IMR-90 (cell line): ENCODE measurements around the gene FRS3. TPM values are rescaled to one million over a fixed set of nuclear protein-coding genes. Genes with fewer than 3 reads are reported as not detected.

Experiments used
- ATAC-seq: fragments of 200-7000 bp; cut with Tn5 transposase; 2 replicates; pipeline ENCODE4 v1.9.1; 2020; ENCODE audit warnings: low read depth, mild to moderate bottlenecking, moderate library complexity
- BruUV-seq: library from RNA; stranded (reverse); fragments of 400-500 nt; replicated peaks from 2 replicates; lab custom pipeline; 2021; lab: Mats Ljungman, UMichigan
- CTCF ChIA-PET: fragments of 300-600 bp; formaldehyde crosslinking; extraction: SDS; loops from one replicate; lab custom pipeline; 2021; ENCODE audit warnings: antibody characterized with exemption; lab: Yijun Ruan, JAX
- POLR2A ChIA-PET: fragments of 300-600 bp; sonication (Branson Sonifier 250); formaldehyde crosslinking; loops from one replicate; lab custom pipeline; 2022; ENCODE audit warnings: antibody characterized with exemption; ENCODE audit not compliant: unreplicated experiment; lab: Charles Lee
- DNase-seq: peaks from one replicate; pipeline ENCODE4 v3.0.0; 2013
- H2AFZ ChIP-seq: replicated peaks from 2 replicates; pipeline ENCODE3; 2013; ENCODE audit warnings: low read length, mild to moderate bottlenecking; ENCODE audit not compliant: poor library complexity
- H2AK5ac ChIP-seq: 2 replicates; pipeline ENCODE4 v1.6.1; 2013; ENCODE audit warnings: low read depth, low read length, inconsistent platforms
- H2AK9ac ChIP-seq: replicated peaks from 2 replicates; pipeline ENCODE3; 2013; ENCODE audit warnings: mild to moderate bottlenecking, low read depth, low read length, moderate library complexity; ENCODE audit not compliant: poor library complexity
- H2BK120ac ChIP-seq: 2 replicates; pipeline ENCODE4 v1.6.1; 2013; ENCODE audit warnings: low read depth, low read length, inconsistent platforms
- H2BK15ac ChIP-seq: 3 replicates; pipeline ENCODE4 v1.6.1; 2013; ENCODE audit warnings: low read depth, low read length, inconsistent platforms
- H2BK20ac ChIP-seq: 2 replicates; pipeline ENCODE4 v1.6.1; 2013; ENCODE audit warnings: low read depth, mild to moderate bottlenecking, inconsistent platforms, low read length, moderate library complexity
- H2BK5ac ChIP-seq: 2 replicates; pipeline ENCODE4 v1.6.1; 2013; ENCODE audit warnings: mild to moderate bottlenecking, low read depth, low read length, inconsistent platforms; ENCODE audit not compliant: poor library complexity, severe bottlenecking
- H3K14ac ChIP-seq: replicated peaks from 2 replicates; pipeline ENCODE4 v1.6.1; 2013; ENCODE audit warnings: low read depth, low read length, inconsistent platforms
- H3K18ac ChIP-seq: 2 replicates; pipeline ENCODE4 v1.6.1; 2013; ENCODE audit warnings: low read depth, low read length, control low read depth
- H3K23ac ChIP-seq: 2 replicates; pipeline ENCODE4 v1.6.1; 2013; ENCODE audit warnings: low read depth, low read length, inconsistent platforms
- H3K27ac ChIP-seq: 2 replicates; pipeline ENCODE4 v1.5.1; 2013; ENCODE audit warnings: mild to moderate bottlenecking, control low read depth, low read length; ENCODE audit not compliant: insufficient read depth
- H3K27me3 ChIP-seq: 2 replicates; pipeline ENCODE4 v1.6.1; 2013; ENCODE audit warnings: low read length; ENCODE audit not compliant: control insufficient read depth, insufficient read depth
- H3K36me3 ChIP-seq: 2 replicates; pipeline ENCODE4 v1.6.1; 2013; ENCODE audit warnings: low read length, mixed read lengths; ENCODE audit not compliant: control insufficient read depth, insufficient read depth
- H3K4ac ChIP-seq: 2 replicates; pipeline ENCODE4 v1.6.1; 2013; ENCODE audit warnings: low read depth, low read length, inconsistent platforms
- H3K4me1 ChIP-seq: 2 replicates; pipeline ENCODE4 v1.6.1; 2013; ENCODE audit warnings: low read length, mixed read lengths; ENCODE audit not compliant: control insufficient read depth, insufficient read depth
- H3K4me2 ChIP-seq: 2 replicates; pipeline ENCODE4 v1.6.1; 2013; ENCODE audit warnings: low read depth, mild to moderate bottlenecking, control low read depth, low read length, moderate library complexity
- H3K4me3 ChIP-seq: 2 replicates; pipeline ENCODE4 v1.5.1; 2013; ENCODE audit warnings: low read depth, mild to moderate bottlenecking, control low read depth, low read length, moderate library complexity; ENCODE audit not compliant: insufficient read depth
- H3K56ac ChIP-seq: 2 replicates; pipeline ENCODE4 v1.6.1; 2013; ENCODE audit warnings: low read length, inconsistent platforms; ENCODE audit not compliant: insufficient read depth; ENCODE audit errors: extremely low read depth
- H3K79me1 ChIP-seq, 2 experiments: 2 replicates each; pipeline ENCODE4 v1.6.1; 2013; ENCODE audit warnings: low read length in 2 of 2, inconsistent platforms in 1 of 2, low read depth in 1 of 2
- H3K9ac ChIP-seq: 2 replicates; pipeline ENCODE4 v1.6.1; 2013; ENCODE audit warnings: low read depth, low read length, control low read depth
- H3K9me1 ChIP-seq: 2 replicates; pipeline ENCODE4 v1.6.1; 2013; ENCODE audit warnings: low read length, inconsistent platforms; ENCODE audit not compliant: insufficient read depth
- H3K9me3 ChIP-seq: 2 replicates; pipeline ENCODE4 v1.6.1; 2013; ENCODE audit warnings: low read length; ENCODE audit not compliant: control insufficient read depth, insufficient read depth
- H4K20me1 ChIP-seq: 2 replicates; pipeline ENCODE4 v1.6.1; 2013; ENCODE audit warnings: low read length, inconsistent platforms; ENCODE audit not compliant: insufficient read depth
- H4K5ac ChIP-seq: 2 replicates; pipeline ENCODE4 v1.6.1; 2013; ENCODE audit warnings: mild to moderate bottlenecking, low read depth, low read length, control low read depth
- H4K8ac ChIP-seq, 2 experiments: 2 replicates each; pipeline ENCODE4 v1.6.1; 2013; ENCODE audit warnings: low read depth in 2 of 2, low read length in 2 of 2, control low read depth in 1 of 2, inconsistent platforms in 1 of 2
- H4K91ac ChIP-seq: 2 replicates; pipeline ENCODE4 v1.6.1; 2013; ENCODE audit warnings: low read depth, low read length, inconsistent platforms; ENCODE audit not compliant: insufficient read depth
- BHLHE40 ChIP-seq: fragments of 150-350 bp; IDR thresholded peaks from 2 replicates; pipeline ENCODE4 v1.6.1; 2016; ENCODE audit warnings: mild to moderate bottlenecking, low read depth, low read length
- MAFK ChIP-seq: IDR thresholded peaks from 2 replicates; pipeline ENCODE4 v1.6.1; 2012; ENCODE audit warnings: low read depth, low read length, improper control_type of control experiment
- RAD21 ChIP-seq: IDR thresholded peaks from 2 replicates; pipeline ENCODE4 v1.6.1; 2012; ENCODE audit warnings: low read length, improper control_type of control experiment
- RFX5 ChIP-seq: IDR thresholded peaks from 2 replicates; pipeline ENCODE4 v1.8.0; 2012; ENCODE audit warnings: low read depth, mild to moderate bottlenecking, low read length, moderate library complexity
- WGBS, 2 experiments: methylation state at CpG; one replicate each; pipeline versions ENCODE4 v1.1.5 to v1.1.7; 2013; ENCODE audit warnings: missing lambda C conversion rate in 2 of 2; ENCODE audit not compliant: insufficient read length in 1 of 2; ENCODE audit errors: extremely low coverage in 2 of 2; 5-methylcytosine and 5-hydroxymethylcytosine counted together
- dilution Hi-C: fragments of 300-500 bp; cut with HindIII; formaldehyde crosslinking; loops from one replicate; pipeline ENCODE4 v1.14.3; 2018; ENCODE audit warnings: low sequenced_read_pairs; ENCODE audit not compliant: unreplicated experiment
- in situ Hi-C: fragments of 300-500 bp; cut with MboI; formaldehyde crosslinking; loops from 3 replicates; pipeline ENCODE4 v1.14.3; 2019; ENCODE audit warnings: low sequenced_read_pairs, inconsistent platforms, mixed read lengths
- intact Hi-C: fragments of 100-400 bp; cut with micrococcal nuclease; formaldehyde crosslinking; loops from 2 replicates; pipeline ENCODE4 v1.10.0; 2022
- polyA plus RNA-seq, 3 experiments: library from polyadenylated mRNA; depleted of rRNA; stranded (reverse); fragments of >200 nt; gene quantifications; 2 replicates each; pipeline ENCODE4 v1.2.3, GENCODE V29; 2012; ENCODE audit warnings: low replicate concordance in 1 of 3
- total RNA-seq: library from RNA; depleted of rRNA; stranded (reverse); fragments of >200 nt; gene quantifications from 2 replicates; pipeline ENCODE4 v1.2.3, GENCODE V29; 2012

The FRS3 gene
- total and polyA plus RNA-seq, 2 of the 4 experiments (the other 2 are of a cell fraction) = 0.54 to 3.8 TPM

GRCh38 chr6:41786451-41787218, 6.9 kb upstream of the FRS3 start (continued):
- no peak for TF ChIP-seq BHLHE40

GRCh38 chr6:41785689-41786450, 6.2 kb upstream of the FRS3 start:
- H3K4me3 ChIP-seq = peak overlapping the region; percentile 97
- intact Hi-C loops (loop anchor here (2.0 to 10.0 kb wide), 3 partner anchors 135 to 429 kb away; partner anchors contain the start of genes BYSL, MED20 and MRPS10), in situ Hi-C loops (loop anchor here (10.0 kb wide), 1 partner anchor 149 kb away; no protein-coding TSS in a partner anchor), dilution Hi-C loops (no loop called here)
- no peaks in the 10 kb centered on the region for H3K27me3 ChIP-seq
- H3K36me3 ChIP-seq = peaks cover 10% of the 10 kb centered on the region
- H2AK5ac ChIP-seq = peak overlapping the region; percentile 75; the same call in 1 of the 2 replicates
- H3K9me1 ChIP-seq = peaks cover 3% of the 10 kb centered on the region; the same call in 1 of the 2 replicates
- no peaks in the 10 kb centered on the region for H4K20me1 ChIP-seq
- no TSS peak for BruUV-seq
- peak overlapping the region; percentile 52 for H4K5ac ChIP-seq
- ChIA-PET CTCF (interaction anchor here (0.5 to 2.9 kb wide), 8 partner anchors 22 to 686 kb away, joined by 3 to 9 read pairs (median 4); no protein-coding TSS in a partner anchor), POLR2A (no interaction called here)
- peak overlapping the region; percentile 53 for H3K9ac ChIP-seq
- H3K18ac ChIP-seq = no peak overlapping the region
- 10% methylated on average over 8 of the region's 29 CpGs; no CpG with 5 or more reads in 1 of the 2 experiments for WGBS, 2 experiments
- H4K8ac ChIP-seq = peak overlapping the region; percentile 13 to 66; a peak in 2 of 4 replicates
- H3K27ac ChIP-seq = peak overlapping the region; percentile 42
- H2BK15ac ChIP-seq = no peak overlapping the region
- ATAC-seq = peak; percentile 34
- peak overlapping the region; percentile 93 for H2AK9ac ChIP-seq
- H2BK20ac ChIP-seq = no peak overlapping the region
- H3K9me3 ChIP-seq = no peaks in the 10 kb centered on the region
- TF ChIP-seq RAD21 (no peak), MAFK (peak; percentile 49; the same call in 1 of the 2 replicates), RFX5 (no peak)
- peak overlapping the region; percentile 72 for H3K4ac ChIP-seq
- H3K23ac ChIP-seq = peak overlapping the region; percentile 98
- H2BK5ac ChIP-seq = peak overlapping the region; percentile 7
- peak overlapping the region; percentile 84 for H4K91ac ChIP-seq
- H3K56ac ChIP-seq = no peak overlapping the region
- peak overlapping the region; percentile 94 for H2AFZ ChIP-seq
- H3K4me1 ChIP-seq = peaks cover 11% of the 10 kb centered on the region
- H3K4me2 ChIP-seq = peak overlapping the region; percentile 87
- peaks cover 22 to 38% of the 10 kb centered on the region in 2 experiments for H3K79me1 ChIP-seq
- DNase-seq = no peak
- H2BK120ac ChIP-seq = peak overlapping the region; percentile 46; the same call in 1 of the 2 replicates
- peak overlapping the region; percentile 58 for H3K14ac ChIP-seq
